ENCODE data around the gene CFAP20DC.
"Not testable (repeated sequence)": the region's sequence is repeated elsewhere in the genome, so short reads cannot be mapped to it uniquely, and the experiment has no call there.

The CFAP20DC gene

DNA sequence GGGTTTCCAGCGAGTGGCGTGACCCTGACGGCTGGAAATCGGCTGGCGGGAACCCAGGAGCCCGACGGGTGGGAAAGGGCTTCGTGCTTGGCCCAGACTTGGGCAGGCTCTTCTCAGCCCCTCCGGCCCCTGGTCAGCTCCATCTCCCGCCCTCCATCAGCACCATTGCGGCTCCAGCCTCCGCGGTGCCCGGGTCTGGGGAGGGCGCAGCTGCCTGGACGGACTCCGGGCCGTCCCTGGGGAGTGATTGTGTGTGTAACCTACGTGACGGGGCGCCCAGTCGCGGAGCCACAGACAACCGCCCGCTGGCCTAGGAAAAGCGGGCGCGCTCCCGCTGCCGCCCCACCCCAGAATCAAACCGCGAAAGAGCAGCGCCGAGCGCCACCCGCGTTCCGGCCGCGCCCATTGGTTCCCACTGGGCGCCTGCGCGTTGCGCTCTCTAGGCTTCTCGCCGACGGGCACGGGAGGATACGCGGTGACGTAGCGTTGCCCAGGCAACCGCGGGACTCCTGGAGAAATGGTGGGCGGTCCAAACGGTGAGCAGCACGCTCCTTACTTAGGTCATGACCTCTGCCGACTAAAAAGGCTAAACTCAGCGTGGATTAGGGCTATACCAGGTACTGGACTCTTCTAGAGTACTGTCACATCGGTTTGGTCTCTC, at the start of gene CFAP20DC:
CFAP20DC (minus strand) TSS at position 355 of the 661 bp plus-strand sequence. CDS start 394 bp downstream, outside the sequence.
- POLR2A ChIA-PET = interaction anchor here (0.6 kb wide), 1 partner anchor 154 kb away, joined by 3 read pairs; no protein-coding TSS in a partner anchor
- CTCF ChIA-PET = no interaction called here
- TF ChIP-seq HDGF (IDR thresholded peaks at IDR 0.05; ENCODE audit: borderline replicate concordance) = 0 out of 2 replicates have a peak, but pooled peaks have one; percentile 62
- TF ChIP-seq FOXK2 (IDR thresholded peaks at IDR 0.05) = no peak
- TF ChIP-seq, protein P1, sequence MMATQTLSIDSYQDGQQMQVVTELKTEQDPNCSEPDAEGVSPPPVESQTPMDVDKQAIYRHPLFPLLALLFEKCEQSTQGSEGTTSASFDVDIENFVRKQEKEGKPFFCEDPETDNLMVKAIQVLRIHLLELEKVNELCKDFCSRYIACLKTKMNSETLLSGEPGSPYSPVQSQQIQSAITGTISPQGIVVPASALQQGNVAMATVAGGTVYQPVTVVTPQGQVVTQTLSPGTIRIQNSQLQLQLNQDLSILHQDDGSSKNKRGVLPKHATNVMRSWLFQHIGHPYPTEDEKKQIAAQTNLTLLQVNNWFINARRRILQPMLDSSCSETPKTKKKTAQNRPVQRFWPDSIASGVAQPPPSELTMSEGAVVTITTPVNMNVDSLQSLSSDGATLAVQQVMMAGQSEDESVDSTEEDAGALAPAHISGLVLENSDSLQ (IDR thresholded peaks at IDR 0.05) = no peak
- no peak for TF ChIP-seq SUZ12 (IDR thresholded peaks at IDR 0.05)
- TF ChIP-seq L3MBTL2 (conservative IDR thresholded peaks at IDR 0.05) = peak; percentile 68
- DNase-seq (ENCODE audit: extremely low spot score) = peak; percentile 95

DNA sequence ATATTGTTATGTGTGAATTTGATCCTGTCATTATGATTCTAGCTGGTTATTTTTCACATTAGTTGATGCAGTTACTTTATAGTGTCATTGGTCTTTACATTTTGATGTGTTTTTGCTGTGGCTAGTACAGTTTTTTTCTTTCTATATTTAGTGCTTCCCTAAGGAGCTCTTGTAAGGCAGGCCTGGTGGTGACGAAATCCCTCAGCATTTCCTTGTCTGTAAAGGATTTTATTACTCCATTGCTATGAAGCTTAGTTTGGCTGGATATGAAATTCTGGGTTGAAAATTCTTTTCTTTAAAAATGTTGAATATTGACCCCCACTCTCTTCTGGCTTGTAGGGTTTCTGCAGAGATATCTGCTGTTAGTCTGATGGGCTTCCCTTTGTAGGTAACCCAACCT, 48.7 kb upstream of the CFAP20DC start:
- CTCF ChIA-PET; DNase-seq (ENCODE audit: extremely low spot score); POLR2A ChIA-PET: not testable (repeated sequence)

DNA sequence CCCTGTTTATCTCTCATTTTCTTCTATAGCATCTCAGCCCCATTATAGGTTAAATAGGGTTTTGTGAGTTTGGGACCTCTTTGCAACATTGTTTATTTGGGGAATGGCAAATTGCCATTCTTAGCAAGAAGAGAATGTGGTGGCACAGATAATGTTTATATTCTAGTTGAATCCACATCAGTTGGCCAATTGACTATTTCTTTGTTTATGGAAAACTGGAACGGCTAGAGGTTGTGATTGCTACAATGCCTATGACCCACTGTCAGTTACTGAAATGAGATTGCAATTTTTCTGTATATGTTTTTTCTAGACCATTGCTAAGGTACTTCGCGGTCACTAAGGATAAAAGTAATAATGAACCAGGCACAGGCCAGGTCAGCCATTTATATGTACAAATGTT, 44.6 kb upstream of the CFAP20DC start:
- ChIA-PET POLR2A (no interaction called here), CTCF (no interaction called here)
- TF ChIP-seq FOXM1 (IDR thresholded peaks at IDR 0.05; ENCODE audit: borderline replicate concordance) (no peak), LEF1 (IDR thresholded peaks at IDR 0.05; ENCODE audit: borderline replicate concordance) (no peak), L3MBTL2 (conservative IDR thresholded peaks at IDR 0.05) (no peak), TARDBP (IDR thresholded peaks at IDR 0.05) (no peak), BHLHE40 (IDR thresholded peaks at IDR 0.05; ENCODE audit: borderline replicate concordance) (no peak), ARNT (IDR thresholded peaks at IDR 0.05) (no peak), SUZ12 (IDR thresholded peaks at IDR 0.05) (no peak), FOXK2 (IDR thresholded peaks at IDR 0.05) (no peak), SP1 (IDR thresholded peaks at IDR 0.05) (no peak), CTBP1 (IDR thresholded peaks at IDR 0.05; ENCODE audit: borderline replicate concordance) (no peak), HDGF (IDR thresholded peaks at IDR 0.05; ENCODE audit: borderline replicate concordance) (no peak), NFRKB (IDR thresholded peaks at IDR 0.05) (no peak)
- TF ChIP-seq, protein P1 (IDR thresholded peaks at IDR 0.05) = no peak
- no peak for DNase-seq (ENCODE audit: extremely low spot score)

DNA sequence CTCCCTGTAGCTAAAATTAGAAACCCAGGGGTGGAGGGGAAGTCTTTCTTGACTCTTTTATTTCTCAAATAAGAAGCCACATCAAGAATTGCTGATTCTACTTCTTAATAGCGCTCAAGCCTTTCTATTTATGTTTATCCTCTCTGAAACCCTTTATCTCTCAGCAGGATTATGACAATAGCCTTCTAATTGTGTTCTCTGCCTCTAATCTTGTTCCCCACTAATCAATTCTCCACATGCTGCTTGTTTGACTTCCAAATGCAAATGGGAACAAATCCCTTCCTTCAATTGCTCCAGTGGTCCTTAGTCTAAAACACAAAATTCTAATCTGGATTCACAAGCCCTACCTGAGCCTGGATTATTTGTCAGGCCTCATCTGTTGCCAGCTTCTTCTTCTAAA, 43.7 kb upstream of the CFAP20DC start:
- DNase-seq (ENCODE audit: extremely low spot score) = no peak
- POLR2A ChIA-PET = no interaction called here
- CTCF ChIA-PET = no interaction called here
- TF ChIP-seq FOXM1 (IDR thresholded peaks at IDR 0.05; ENCODE audit: borderline replicate concordance) (no peak), CTBP1 (IDR thresholded peaks at IDR 0.05; ENCODE audit: borderline replicate concordance) (no peak), FOXA1 (IDR thresholded peaks at IDR 0.05) (no peak), SUZ12 (IDR thresholded peaks at IDR 0.05) (no peak), ZNF384 (IDR thresholded peaks at IDR 0.05) (no peak), HDGF (IDR thresholded peaks at IDR 0.05; ENCODE audit: borderline replicate concordance) (no peak), SP1 (IDR thresholded peaks at IDR 0.05) (no peak), LEF1 (IDR thresholded peaks at IDR 0.05; ENCODE audit: borderline replicate concordance) (no peak), FOXK2 (IDR thresholded peaks at IDR 0.05) (no peak), ELF4 (IDR thresholded peaks at IDR 0.05) (no peak), ARNT (IDR thresholded peaks at IDR 0.05) (no peak), TARDBP (IDR thresholded peaks at IDR 0.05) (no peak), NFRKB (IDR thresholded peaks at IDR 0.05) (no peak), L3MBTL2 (conservative IDR thresholded peaks at IDR 0.05) (no peak)
- TF ChIP-seq, protein P1 (IDR thresholded peaks at IDR 0.05) = no peak

DNA sequence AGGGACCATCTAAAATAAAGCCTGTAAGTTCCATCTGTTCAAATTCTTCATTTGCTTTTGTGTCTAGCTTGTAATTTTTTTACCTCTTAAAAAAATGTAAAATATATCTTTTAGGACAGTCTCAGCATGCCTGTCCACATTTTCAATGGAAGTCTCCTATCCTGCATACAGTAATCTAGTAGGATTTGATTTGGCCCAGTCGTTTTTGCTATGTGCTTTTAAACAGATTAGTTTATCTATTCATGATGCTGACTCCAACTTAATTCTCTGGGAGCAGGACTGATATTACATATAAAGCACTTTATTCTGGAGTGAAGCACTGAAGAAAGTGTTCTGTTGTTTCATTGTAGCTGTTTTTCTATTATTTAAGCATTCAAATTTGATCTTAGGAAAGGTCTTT, 38.9 kb upstream of the CFAP20DC start:
- POLR2A ChIA-PET = no interaction called here
- TF ChIP-seq, protein P1 (IDR thresholded peaks at IDR 0.05) = no peak
- TF ChIP-seq ELF4 (IDR thresholded peaks at IDR 0.05) (no peak), CTBP1 (IDR thresholded peaks at IDR 0.05; ENCODE audit: borderline replicate concordance) (no peak), ARNT (IDR thresholded peaks at IDR 0.05) (no peak), TARDBP (IDR thresholded peaks at IDR 0.05) (no peak), SUZ12 (IDR thresholded peaks at IDR 0.05) (no peak), FOXM1 (IDR thresholded peaks at IDR 0.05; ENCODE audit: borderline replicate concordance) (no peak), LEF1 (IDR thresholded peaks at IDR 0.05; ENCODE audit: borderline replicate concordance) (no peak), NFRKB (IDR thresholded peaks at IDR 0.05) (no peak), BHLHE40 (IDR thresholded peaks at IDR 0.05; ENCODE audit: borderline replicate concordance) (no peak), FOXK2 (IDR thresholded peaks at IDR 0.05) (no peak), ZNF384 (IDR thresholded peaks at IDR 0.05) (no peak), SP1 (IDR thresholded peaks at IDR 0.05) (no peak), HDGF (IDR thresholded peaks at IDR 0.05; ENCODE audit: borderline replicate concordance) (no peak), L3MBTL2 (conservative IDR thresholded peaks at IDR 0.05) (no peak), FOXA1 (IDR thresholded peaks at IDR 0.05) (no peak)
- no peak for DNase-seq (ENCODE audit: extremely low spot score)
- CTCF ChIA-PET = no interaction called here

DNA sequence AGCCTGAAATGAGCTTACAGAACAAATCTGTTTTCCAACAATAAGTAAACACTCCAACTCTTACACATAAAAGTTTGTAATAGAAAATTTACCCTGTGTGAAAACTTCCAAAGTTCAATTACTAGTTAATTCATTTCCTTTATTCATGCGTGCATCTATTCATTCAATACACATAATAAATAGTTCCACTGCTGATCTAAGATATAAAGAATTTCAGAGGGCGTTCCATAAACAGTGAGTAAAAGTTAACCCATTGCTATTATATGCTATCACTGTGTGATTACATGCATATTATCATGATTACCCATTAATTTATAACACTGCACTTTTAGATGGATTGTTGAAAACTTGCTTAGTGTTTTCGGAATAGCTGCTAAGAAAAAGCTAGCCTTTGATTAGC, 36.2 kb upstream of the CFAP20DC start:
- DNase-seq (ENCODE audit: extremely low spot score) = no peak
- no peak for TF ChIP-seq FOXM1 (IDR thresholded peaks at IDR 0.05; ENCODE audit: borderline replicate concordance)
- no peak for TF ChIP-seq SUZ12 (IDR thresholded peaks at IDR 0.05)
- TF ChIP-seq ELF4 (IDR thresholded peaks at IDR 0.05) = no peak
- no peak for TF ChIP-seq FOXK2 (IDR thresholded peaks at IDR 0.05)
- TF ChIP-seq, protein P1 (IDR thresholded peaks at IDR 0.05) = no peak
- no peak for TF ChIP-seq NFRKB (IDR thresholded peaks at IDR 0.05)
- TF ChIP-seq BHLHE40 (IDR thresholded peaks at IDR 0.05; ENCODE audit: borderline replicate concordance) = no peak
- TF ChIP-seq TARDBP (IDR thresholded peaks at IDR 0.05) = no peak
- no peak for TF ChIP-seq ZNF384 (IDR thresholded peaks at IDR 0.05)
- no peak for TF ChIP-seq CTBP1 (IDR thresholded peaks at IDR 0.05; ENCODE audit: borderline replicate concordance)
- CTCF ChIA-PET = no interaction called here
- POLR2A ChIA-PET = no interaction called here
